HG02970 (cell line): Measurements from ENCODE around the gene WTIP.
A peak's percentile ranks its signal among the peaks of the same experiment; 100 is the strongest.
"Not testable (repeated sequence)": the region's sequence is repeated elsewhere in the genome, so short reads cannot be mapped to it uniquely, and the experiment has no call there.

Experiments
- ATAC-seq: cut with Tn5 transposase; IDR thresholded peaks from one replicate; pipeline ENCODE4 v1.9.1; 2021; ENCODE audit warnings: mild to moderate bottlenecking, moderate library complexity, moderate number of reproducible peaks; ENCODE audit not compliant: unreplicated experiment, low FRiP score

WTIP gene

GRCh38 chr19:34501339-34502320, 20.1 kb downstream of the WTIP start:
- ATAC-seq: peak; percentile 68

GRCh38 chr19:34502582-34503411, 21.2 kb downstream of the WTIP start:
- no peak for ATAC-seq

DNA sequence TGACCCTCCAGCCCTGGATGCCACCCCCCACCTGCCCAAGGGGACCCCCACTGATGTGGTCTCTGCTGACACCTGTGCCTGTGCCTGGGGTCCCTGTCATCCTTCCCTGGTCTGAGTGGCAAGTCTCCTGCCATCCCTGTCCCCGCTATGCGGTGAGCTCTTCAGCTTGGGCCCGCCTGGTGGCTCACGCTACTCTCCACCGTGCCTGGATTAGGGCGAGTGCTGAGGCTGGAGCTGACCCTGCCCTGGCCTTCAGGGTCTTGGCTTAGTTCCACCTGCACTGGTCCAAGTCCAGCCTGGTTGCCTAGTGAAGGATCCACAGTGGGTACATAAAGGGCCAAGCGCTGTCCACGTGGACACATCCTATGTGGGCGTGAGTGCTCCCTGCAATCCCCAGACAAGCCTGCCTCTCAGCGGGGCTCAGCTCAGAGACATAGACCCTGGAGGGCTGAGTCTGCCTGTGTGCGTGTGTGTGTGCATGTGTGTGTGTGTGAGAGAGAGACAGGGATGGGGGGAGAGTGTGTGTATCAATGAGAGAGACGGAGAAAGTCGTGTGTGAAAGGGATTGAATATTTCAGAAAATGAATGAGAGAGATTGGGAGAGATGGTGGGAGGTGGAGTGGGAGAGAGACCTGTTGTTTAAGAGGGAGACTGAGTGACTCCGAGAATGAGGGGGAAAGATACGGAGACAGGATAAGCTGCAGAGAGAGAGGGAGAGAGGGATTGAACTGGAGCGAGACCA, 22.1 kb downstream of the WTIP start:
- ATAC-seq: no peak

GRCh38 chr19:34504273-34504808, 22.8 kb downstream of the WTIP start:
- ATAC-seq: no peak

- no peak for ATAC-seq
These were observed 23.3 kb downstream of the WTIP start for GRCh38 chr19:34504809-34505291.

DNA sequence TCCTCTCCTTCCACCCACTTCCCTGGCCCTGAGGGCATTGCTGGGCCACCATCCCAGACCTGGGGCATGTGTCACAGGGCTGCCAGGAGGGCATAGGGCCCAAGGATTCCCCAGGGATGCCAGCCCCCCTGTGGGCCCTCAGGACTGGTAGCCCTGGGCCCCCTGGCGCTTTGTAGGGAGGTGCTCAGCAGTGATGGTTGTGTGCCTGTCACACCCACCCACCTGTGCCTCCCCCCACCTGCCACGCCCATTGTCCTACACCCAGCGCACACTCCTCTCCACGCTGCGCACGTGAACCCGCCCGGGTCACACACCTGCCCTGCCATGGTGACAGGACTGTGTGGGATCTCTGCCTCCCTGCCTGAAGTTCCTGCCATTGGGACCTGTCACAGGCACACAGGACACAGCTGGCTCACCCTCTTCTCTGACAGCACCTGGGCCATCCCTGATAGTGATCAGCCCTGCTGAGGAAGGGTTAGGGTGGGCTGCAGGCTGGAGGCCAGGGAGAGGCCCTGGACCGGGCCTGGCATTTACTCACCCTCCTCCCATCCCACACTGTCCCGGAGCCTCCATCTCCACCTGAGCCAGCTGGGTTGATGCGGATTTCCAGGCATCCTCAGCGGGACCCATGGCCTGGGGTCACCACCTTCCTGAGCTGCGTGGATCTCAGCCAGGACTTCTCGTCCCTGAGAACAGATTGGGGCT, 23.9 kb downstream of the WTIP start:
- ATAC-seq: no peak

DNA sequence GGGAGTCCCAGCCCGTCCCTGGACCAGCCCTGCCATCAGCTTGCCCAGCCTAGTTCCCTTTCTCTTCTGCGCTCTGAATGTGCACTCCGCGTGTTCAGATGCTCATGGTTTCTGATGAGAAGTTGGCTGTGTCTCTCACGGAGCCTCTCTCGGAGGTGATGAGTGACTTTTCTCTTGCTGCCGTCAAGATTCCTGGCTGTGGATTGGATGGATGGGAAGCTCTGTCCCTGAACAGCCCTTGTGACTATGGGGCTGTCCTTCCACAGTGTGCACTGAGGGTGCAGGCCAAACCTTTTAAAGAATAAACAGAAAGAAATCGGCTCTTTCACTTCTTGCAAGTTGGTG, 24.4 kb downstream of the WTIP start:
- ATAC-seq: no peak

DNA sequence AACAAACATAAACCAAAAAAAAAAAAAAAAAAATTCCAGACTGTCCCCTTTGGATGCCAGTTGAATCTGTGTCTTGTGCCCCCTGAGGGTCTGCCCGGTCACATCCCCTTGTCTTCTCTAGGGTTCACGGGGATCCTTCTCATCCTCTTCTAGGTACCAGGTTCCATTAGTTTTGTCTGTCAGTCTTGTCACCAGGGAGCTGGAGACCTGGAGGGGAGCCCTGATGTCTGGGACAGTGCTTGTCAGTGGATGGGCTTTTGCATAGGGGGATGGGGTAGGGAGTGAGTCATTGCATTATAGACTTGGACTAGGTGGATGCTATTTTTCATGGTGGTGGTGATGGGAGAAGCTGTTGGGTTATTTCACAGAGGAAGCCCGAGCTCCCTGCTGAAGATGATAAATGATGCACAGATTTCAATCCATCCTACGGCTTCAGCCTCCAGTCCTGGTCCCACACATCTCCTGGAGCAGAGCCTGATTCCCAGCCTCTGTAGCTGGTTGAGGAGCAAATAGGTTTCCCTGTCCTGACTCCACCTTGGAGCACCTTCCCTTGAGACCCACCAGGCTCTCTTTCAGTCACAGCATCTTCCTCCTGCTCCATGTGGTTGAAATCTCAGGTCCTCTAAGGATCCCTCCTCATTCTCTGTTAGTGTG, 26.0 kb downstream of the WTIP start:
- ATAC-seq: no peak

DNA sequence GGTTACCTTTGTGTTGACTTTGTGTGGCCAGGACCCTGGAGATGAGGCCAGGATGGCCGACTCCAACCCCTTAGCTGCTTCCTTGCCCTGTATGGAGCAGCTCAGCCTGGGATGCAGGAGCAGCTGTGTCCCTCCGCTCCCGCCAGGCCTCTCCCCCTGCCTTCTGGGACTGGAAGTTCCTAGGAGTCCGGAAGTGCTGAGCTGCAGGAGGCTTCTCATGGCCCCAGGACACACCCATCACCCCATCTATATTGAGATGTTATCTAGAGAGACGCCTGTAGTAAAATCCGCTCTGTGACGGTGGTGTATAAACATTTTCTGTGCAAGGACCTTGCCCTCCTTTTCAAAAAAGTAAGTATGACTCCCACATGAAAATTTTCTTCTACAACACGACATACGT, 27.0 kb downstream of the WTIP start:
- no peak for ATAC-seq

GRCh38 chr19:34510904-34511303, 29.3 kb downstream of the WTIP start:
- not testable (repeated sequence) for ATAC-seq

- ATAC-seq: no peak
These were observed 30.8 kb downstream of the WTIP start for GRCh38 chr19:34512254-34512822.

DNA sequence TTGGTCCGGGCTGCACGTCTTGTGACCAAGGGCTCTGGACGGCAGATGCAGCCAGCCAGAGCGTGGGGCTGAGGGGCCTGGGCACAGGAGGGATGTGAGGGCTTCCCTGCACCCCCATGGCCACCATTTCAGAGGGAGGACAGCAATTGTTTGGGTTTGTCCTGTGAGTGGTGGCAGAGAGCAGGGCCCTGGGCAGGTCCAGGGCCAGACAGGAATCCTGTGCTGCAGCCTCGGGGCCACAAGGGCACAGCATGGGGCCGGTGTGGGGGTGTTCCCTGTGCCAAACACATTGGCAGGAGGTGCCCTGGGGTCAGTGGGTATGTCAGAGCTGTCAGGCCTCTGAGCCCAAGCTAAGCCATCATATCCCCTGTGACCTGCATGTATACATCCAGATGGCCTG, 32.2 kb downstream of the WTIP start:
- ATAC-seq: no peak

DNA sequence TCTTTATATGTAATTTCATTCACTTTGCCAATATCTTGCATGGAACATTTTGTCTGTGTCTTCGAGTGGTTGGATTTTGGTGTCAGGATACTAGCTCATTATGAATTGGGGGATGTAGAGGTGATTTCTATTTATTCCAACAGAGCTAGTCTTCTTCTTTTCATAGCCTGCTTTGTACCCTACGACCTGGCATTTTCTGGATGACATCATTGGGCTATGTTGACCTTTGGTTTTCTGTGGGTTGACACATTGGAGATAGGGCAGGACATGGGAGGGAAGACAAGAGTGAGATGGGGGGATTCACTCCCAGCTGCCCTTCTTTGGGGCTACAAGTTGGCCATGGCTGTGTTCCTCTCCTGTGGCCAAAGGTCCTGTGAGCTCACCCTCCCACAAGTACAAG, 38.0 kb downstream of the WTIP start:
- ATAC-seq: no peak

- ATAC-seq: no peak
These were observed 41.9 kb downstream of the WTIP start for GRCh38 chr19:34523408-34523807.

DNA sequence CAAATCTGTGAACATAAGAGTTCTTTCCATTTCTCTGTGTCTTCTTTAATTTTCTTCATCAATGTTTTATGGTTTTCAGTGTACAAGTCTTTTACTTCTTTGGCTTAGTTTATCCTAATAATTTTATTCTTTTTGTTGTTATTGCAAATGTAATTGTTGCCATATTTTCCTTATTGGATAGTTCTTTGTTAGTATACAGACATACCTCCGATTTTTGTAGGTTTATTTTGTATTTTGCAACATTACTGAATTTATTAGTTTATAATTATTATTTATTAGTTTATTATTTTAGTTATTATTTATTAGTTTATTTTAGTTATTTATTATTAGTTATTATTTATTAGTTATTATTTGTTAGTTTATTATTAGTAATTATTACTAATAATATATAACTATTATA, 43.4 kb downstream of the WTIP start:
- no peak for ATAC-seq

DNA sequence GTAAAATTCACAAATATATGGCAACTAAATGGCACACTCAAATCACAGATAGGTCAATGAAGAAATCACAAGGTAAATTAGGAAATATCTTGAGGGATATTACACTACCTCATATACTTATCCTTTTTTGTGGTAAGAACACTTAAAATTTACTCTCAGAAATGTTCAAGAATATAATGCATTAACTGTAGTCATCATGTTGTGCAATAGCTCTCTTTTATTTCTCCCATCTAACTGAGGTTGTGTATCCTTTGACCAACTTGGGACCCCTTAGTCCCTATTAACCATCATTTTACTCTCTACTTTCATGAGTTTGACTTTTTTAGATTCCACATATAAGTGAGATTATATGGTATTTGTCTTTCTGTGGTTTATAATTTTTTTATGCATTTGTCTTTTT, 52.6 kb downstream of the WTIP start:
- ATAC-seq: no peak

DNA sequence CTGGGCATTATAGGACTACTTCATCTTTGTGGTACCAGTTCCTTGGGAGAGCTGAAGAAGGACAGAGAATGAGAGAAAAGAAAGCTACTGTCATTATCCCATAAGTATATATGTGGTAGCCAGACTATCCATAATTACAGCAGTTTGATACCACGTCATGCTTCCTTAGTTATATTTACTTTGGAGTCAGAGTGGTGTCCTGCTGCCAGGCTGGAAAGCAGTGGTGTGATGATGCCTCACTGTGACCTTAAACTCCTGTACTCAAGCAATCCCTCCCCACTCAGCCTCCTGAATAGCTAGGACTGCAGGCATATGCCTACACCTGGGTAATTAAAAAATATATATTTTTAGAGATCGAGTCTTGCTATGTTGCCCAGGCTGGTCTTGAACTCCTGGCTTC, 57.8 kb downstream of the WTIP start:
- no peak for ATAC-seq

GRCh38 chr19:34540811-34541557, 59.4 kb downstream of the WTIP start:
- no peak for ATAC-seq
